GM21360 (cell line): ENCODE measurements around the gene FRG2.
"Not testable (repeated sequence)": the region's sequence is repeated elsewhere in the genome, so short reads cannot be mapped to it uniquely, and the experiment has no call there.

ENCODE experiments used
- ATAC-seq: cut with Tn5 transposase; IDR thresholded peaks from one replicate; pipeline ENCODE4 v1.9.1; 2021; ENCODE audit warnings: mild to moderate bottlenecking, moderate library complexity; ENCODE audit not compliant: unreplicated experiment

FRG2 gene

DNA sequence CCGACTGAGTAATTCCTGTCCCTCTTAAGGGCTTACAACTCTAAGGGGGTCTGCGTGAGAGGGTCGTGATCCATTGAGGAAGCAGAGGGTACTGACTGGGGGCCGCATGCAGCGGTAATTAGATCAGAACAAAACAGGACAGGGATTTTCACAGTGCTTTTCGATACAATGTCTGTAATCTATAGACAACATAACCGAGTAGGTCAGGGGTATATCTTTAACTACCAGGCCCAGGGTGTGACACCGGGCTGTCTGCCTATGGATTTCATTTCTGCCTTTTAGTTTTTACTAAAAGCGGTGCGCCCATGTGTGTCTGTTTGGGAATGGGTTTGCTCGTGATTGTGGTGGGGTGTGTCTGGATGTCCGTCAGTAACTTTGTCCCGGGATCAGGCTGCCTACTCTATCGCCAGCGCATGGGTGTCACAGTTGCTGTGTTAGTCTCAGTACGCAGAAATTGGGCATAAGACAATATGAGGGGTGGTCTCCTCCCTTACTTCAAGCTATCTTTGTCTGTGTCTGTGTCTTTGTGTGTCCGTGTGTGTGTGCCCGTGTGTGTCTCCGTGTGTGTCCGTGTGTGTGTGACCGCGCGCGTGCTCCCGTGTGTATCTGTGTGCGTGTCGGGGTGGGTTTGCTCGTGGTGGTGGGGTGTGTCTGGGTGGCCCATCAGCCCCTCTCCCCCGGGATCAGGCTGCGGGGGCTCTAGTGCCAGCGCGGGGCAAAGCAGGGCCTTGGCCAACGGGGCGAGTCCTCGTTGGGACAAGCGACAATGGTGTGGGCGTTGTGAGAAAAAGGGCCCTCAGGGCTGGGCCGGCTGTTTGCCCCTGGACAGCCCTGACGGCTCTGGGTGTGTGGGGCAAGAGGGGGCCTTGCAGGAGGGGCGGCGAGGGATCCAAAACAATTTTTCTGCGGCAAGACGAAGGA lies 10.4 kb downstream of the FRG2 start:
- ATAC-seq, result no peak

DNA sequence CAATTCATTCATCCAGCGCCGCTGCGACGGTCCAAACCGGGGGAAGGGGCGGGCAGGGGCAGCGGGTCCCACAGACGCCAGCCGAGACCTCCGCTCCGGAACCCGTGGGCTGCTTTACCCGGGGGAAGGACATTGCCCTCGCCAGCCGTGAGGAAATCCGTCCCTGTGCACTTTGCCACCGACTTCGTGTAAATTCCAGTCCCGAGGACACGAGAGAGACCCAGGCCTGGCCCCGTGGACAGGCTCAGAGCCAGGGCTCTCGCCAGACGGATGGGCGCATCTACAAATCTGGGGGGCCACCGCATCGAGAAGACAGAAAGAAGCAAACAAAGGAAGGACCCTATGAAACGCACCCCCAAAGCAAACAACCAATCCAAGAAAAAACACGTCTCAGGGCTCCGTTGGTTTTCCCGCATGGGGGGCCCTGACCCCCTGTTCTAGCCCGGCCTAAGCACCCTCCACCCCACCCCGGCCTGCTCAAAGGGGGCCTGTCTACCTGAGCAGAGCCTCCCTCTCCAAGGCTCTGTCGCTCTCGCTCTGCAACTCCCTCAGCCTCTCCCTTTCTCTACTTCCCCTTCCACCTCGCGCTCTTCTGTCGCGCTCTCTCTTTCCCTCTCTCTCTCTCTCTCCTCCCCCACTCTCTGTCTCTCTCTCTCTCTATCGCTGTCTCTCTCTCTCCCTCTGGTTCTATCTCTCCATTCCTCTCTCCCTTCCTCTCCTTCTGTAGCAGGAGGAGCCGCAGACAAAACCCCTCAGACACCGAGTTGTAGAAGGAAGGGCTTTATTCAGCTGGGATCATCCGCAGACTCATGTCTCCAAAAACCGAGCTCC lies 11.3 kb downstream of the FRG2 start:
- ATAC-seq, result no peak

DNA sequence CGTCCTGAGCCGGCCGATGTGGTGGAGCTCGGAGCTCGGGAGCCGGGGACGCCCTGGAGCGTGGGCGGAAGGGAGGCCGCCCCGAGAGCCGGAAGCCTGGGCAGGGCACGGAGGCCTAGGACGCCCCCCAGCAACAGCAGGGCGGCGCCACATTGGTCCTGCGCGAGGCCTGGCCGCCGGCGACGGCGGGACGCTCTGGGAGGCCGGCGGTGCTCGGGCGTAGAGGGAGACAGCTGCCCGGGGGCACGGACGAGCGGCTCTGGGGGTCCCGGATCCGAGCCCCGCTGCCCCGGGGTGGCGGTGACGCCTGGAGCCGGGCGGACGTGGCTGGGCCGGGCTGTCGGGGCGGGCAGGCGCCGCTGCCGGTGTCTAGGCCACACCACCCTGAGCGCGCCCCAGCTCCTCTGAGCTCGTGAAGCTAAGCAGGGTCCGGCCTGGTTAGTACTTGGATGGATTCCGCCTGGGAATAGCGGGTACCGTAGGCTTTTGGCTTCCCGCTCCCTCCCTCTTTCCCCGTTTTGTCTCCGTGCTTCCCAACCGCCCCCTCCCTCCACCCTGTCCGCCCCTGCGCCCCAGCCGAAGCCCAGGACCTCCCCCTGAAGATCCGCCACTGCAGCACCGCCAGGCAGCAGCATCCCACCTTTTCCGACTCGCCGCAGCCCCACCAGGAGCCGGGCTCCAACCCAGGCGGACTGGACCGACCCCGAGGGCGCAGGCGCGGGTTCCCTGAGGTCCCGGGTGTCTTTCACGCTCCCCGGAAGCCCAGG lies 12.1 kb downstream of the FRG2 start:
- no peak for ATAC-seq

- not testable (repeated sequence) for ATAC-seq
Observed at GRCh38 chr4:189989941-189990340, 37.1 kb downstream of the FRG2 start.

- no peak for ATAC-seq
Observed at GRCh38 chr4:189988877-189989431, 38.1 kb downstream of the FRG2 start.

DNA sequence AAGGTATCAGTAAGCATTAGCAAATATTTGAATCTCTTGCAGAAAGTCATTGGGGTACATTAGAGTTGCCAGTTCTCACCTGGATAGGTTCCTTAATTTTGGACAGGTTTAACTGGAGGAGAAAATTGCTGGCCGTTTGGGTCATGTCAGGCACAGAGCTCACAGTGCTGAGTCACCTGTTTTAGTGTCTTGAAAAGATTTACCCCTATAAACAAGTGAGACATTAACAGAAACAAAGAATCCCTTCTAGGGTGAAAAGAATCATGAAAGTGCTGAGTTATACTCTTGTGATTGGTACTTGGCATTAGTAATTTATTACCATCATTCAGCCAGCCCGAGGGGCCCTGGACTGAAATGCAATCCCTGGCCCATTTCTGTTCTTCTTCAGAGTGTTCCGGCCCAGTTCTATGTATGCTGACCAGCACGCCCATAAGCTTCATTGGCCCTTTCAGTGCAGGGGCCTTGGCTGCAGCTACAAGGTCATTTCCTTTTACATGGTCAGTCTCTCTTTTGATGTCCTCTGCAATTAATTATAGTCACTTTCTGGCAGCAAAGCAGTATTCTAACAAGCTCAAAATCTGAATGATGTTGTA lies 41.3 kb downstream of the FRG2 start:
- ATAC-seq, result not testable (repeated sequence)

- ATAC-seq, result not testable (repeated sequence)
Observed at GRCh38 chr4:189984661-189985060, 42.4 kb downstream of the FRG2 start.

- ATAC-seq, result not testable (repeated sequence)
Observed at GRCh38 chr4:189983916-189984526, 43.0 kb downstream of the FRG2 start.

DNA sequence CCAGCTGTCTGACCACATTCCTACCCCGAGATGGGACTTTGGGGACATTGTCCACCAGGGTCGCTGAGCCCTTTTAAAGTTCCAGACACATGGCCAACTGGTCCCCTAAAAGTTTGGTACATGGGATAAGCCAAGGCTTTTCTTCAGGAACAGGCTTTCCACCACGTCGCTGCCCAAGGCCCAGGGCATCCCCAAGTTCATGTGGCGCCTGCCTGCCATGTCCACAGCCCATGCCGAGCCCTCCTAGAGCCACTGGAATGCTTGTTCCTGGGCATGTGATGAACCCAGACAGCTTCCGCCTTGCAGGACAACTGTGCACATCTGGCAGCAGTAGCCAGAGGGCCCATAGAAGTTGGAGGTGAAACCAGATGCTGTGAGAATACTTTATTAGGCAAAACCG lies 45.1 kb downstream of the FRG2 start:
- no peak for ATAC-seq

GRCh38 chr4:189980292-189980691 lies 46.8 kb downstream of the FRG2 start:
- ATAC-seq, result not testable (repeated sequence)

DNA sequence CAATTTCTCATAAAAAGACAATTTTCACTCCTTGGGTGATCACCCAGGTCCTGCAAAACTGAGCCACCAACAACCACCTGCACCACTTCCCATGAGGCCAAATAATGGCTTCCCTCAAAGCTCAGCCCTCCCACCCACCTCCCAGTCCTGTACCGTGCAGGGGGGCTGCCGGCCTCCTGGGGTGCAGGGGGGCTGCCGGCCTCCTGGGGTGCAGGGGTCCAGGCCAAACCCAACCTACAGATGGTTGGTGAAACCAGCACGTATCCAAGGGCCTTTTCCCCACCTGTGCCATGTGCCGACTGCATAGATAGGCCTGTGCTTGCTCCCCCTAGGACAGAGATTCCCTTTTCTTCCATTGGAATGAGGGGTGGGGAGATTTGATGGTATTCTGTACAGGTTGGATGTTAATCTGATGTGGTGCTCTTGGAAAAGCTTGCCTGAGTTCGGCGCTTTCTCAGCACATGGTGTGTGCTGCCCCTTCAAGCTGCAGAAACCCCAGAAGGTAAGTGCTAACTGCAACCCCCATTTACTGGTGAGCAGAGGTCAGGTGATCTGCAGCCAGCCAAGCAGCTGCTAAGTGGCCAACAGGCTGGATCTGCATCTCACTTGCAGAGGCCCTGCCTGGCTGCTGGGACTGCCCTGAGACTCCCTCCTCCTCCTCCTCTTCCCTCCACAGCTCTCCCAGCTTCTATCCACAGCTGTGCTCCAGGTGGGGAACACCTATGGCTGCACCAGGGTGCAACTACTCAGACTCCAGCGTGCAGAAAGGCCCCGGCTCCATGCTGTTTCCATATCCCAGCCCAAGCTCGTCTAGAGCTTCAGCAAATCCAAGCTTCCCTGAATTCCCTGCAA lies 47.6 kb downstream of the FRG2 start:
- no peak for ATAC-seq
